Measurements from ENCODE around the gene DESI1. TPM values are rescaled to one million over a fixed set of nuclear protein-coding genes. Genes with fewer than 3 reads are reported as not detected.

Gene DESI1
- polyA plus RNA-seq, 1 donor from 2014 or later: 27.5 TPM

- no peaks in the 10 kb centered on the region for H3K27me3 ChIP-seq (ENCODE audit: insufficient read depth, low read depth, low read length)
- H3K36me3 ChIP-seq (ENCODE audit: insufficient read depth, low read length): peaks cover 7% of the 10 kb centered on the region
- no peaks in the 10 kb centered on the region for H3K9me2 ChIP-seq (ENCODE audit: insufficient read depth, low read length)
- no peak overlapping the region for H2AFZ ChIP-seq (ENCODE audit: low read depth, low read length)
- no peaks in the 10 kb centered on the region for H4K20me1 ChIP-seq (ENCODE audit: insufficient read depth)
- no peaks in the 10 kb centered on the region for H3K9me3 ChIP-seq (ENCODE audit: low read length)
- H3F3A ChIP-seq (ENCODE audit: insufficient read depth, low read length, poor library complexity, severe bottlenecking): no peaks in the 10 kb centered on the region
- no peak overlapping the region for H3K4me3 ChIP-seq (ENCODE audit: low read length)
- no peaks in the 10 kb centered on the region for H3K79me2 ChIP-seq (replicated peaks; ENCODE audit: insufficient read depth, low read length)
- no peak overlapping the region for H3K27ac ChIP-seq (ENCODE audit: low read length)
- H3K4me2 ChIP-seq (ENCODE audit: low read length): no peak overlapping the region
- H3K9ac ChIP-seq (ENCODE audit: low read length): no peak overlapping the region
- no peak for TF ChIP-seq TAF1 (IDR thresholded peaks at IDR 0.05; ENCODE audit: low read depth)
- TF ChIP-seq CTCF (IDR thresholded peaks at IDR 0.05; ENCODE audit: poor library complexity, severe bottlenecking): no peak
- TF ChIP-seq REST (IDR thresholded peaks at IDR 0.05; ENCODE audit: borderline replicate concordance): no peak
- TF ChIP-seq EP300 (conservative IDR thresholded peaks at IDR 0.05; ENCODE audit: poor library complexity, severe bottlenecking): no peak
- no peak for TF ChIP-seq MXI1 (conservative IDR thresholded peaks at IDR 0.05; ENCODE audit: poor library complexity, severe bottlenecking)
- no peak for TF ChIP-seq EZH2 (IDR thresholded peaks at IDR 0.05; ENCODE audit: borderline replicate concordance, insufficient read depth, low read length, poor library complexity, severe bottlenecking)
Observed at GRCh38 chr22:41658869-41659268, 38.0 kb upstream of the DESI1 start.

- H3K36me3 ChIP-seq (ENCODE audit: insufficient read depth, low read length): peaks cover 10% of the 10 kb centered on the region
- H3K9me3 ChIP-seq (ENCODE audit: low read length): no peaks in the 10 kb centered on the region
- TF ChIP-seq CTCF (IDR thresholded peaks at IDR 0.05; ENCODE audit: poor library complexity, severe bottlenecking) (no peak), POLR2AphosphoS5 (IDR thresholded peaks at IDR 0.05) (no peak), MXI1 (conservative IDR thresholded peaks at IDR 0.05; ENCODE audit: poor library complexity, severe bottlenecking) (no peak), TAF1 (IDR thresholded peaks at IDR 0.05; ENCODE audit: low read depth) (no peak)
- no peaks in the 10 kb centered on the region for H3F3A ChIP-seq (ENCODE audit: insufficient read depth, low read length, poor library complexity, severe bottlenecking)
- no peak overlapping the region for H2AFZ ChIP-seq (ENCODE audit: low read depth, low read length)
- no peak overlapping the region for H3K27ac ChIP-seq (ENCODE audit: low read length)
- H3K27me3 ChIP-seq (ENCODE audit: insufficient read depth, low read depth, low read length): no peaks in the 10 kb centered on the region
- no peaks in the 10 kb centered on the region for H3K79me2 ChIP-seq (replicated peaks; ENCODE audit: insufficient read depth, low read length)
- H3K9ac ChIP-seq (ENCODE audit: low read length): no peak overlapping the region
- H3K4me2 ChIP-seq (ENCODE audit: low read length): no peak overlapping the region
- H3K9me2 ChIP-seq (ENCODE audit: insufficient read depth, low read length): no peaks in the 10 kb centered on the region
- no peak overlapping the region for H3K4me3 ChIP-seq (ENCODE audit: low read length)
- no peaks in the 10 kb centered on the region for H4K20me1 ChIP-seq (ENCODE audit: insufficient read depth)
Observed at GRCh38 chr22:41657709-41658108, 36.9 kb upstream of the DESI1 start.

All from neural cell (in vitro differentiated cells).